HCT116 (cell line): ENCODE measurements around the gene CD99L2. TPM values are rescaled to one million over a fixed set of nuclear protein-coding genes. Genes with fewer than 3 reads are reported as not detected.

Source experiments
- ATAC-seq: fragments of 200-7000 bp; cut with Tn5 transposase; 2 replicates; pipeline ENCODE4 v1.9.1; 2020; ENCODE audit warnings: mild to moderate bottlenecking, moderate library complexity
- BruUV-seq: library from RNA; stranded (reverse); fragments of 400-500 nt; replicated peaks from 2 replicates; lab custom pipeline; 2021; lab: Mats Ljungman, UMichigan
- CTCF ChIA-PET: fragments of 300-600 bp; sonication (Branson Sonifier 250); formaldehyde crosslinking; loops from one replicate; lab custom pipeline; 2021; ENCODE audit warnings: antibody characterized with exemption; lab: Charles Lee
- POLR2A ChIA-PET: fragments of 300-600, 350-600 bp; sonication (Branson Sonifier 250); formaldehyde crosslinking; loops from one replicate; lab custom pipeline; 2021; ENCODE audit warnings: antibody characterized with exemption; lab: Charles Lee
- RAD21 ChIA-PET, 2 experiments: fragments of 300-600 bp; sonication (Branson Sonifier 250); formaldehyde crosslinking; loops; one replicate each; lab custom pipeline; 2023; ENCODE audit warnings: low total read pairs in 2 of 2; ENCODE audit not compliant: uncharacterized antibody in 2 of 2, unreplicated experiment in 2 of 2, low non-redundant PET in 1 of 2; lab: Charles Lee
- DNase-seq: peaks from one replicate; pipeline ENCODE4 v3.0.0-alpha.2; 2010; ENCODE audit warnings: low read depth, low spot score
- H2AFZ ChIP-seq: fragments of 200-600 bp; shearing (Covaris generic), sonication (generic); 2 replicates; pipeline ENCODE4 v1.6.1; 2017; ENCODE audit warnings: low read depth, mixed run types, mixed read lengths, antibody characterized with exemption, low read length; ENCODE audit not compliant: poor library complexity, severe bottlenecking
- H3K27ac ChIP-seq: 2 replicates; pipeline ENCODE4 v1.5.1; 2012; ENCODE audit warnings: low read depth, low read length
- H3K27me3 ChIP-seq: fragments of 200-600 bp; sonication (generic); 2 replicates; pipeline ENCODE4 v1.6.1; 2016; ENCODE audit warnings: mixed run types, low read length, mixed read lengths; ENCODE audit not compliant: insufficient read depth
- H3K36me3 ChIP-seq, 2 experiments: fragments of 200-500 bp in 1 of 2; fragments of 200-600 bp in 1 of 2; sonication (Bioruptor generic) in 1 of 2; sonication (generic) in 1 of 2; 2 replicates each; pipeline versions ENCODE4 v1.5.1 to v1.6.1; 2014 to 2016; ENCODE audit warnings: low read length in 2 of 2, inconsistent platforms in 1 of 2, mixed read lengths in 1 of 2, mixed run types in 1 of 2; ENCODE audit not compliant: insufficient read depth in 2 of 2, control insufficient read depth in 1 of 2
- H3K4me1 ChIP-seq, 2 experiments: fragments of 200-600 bp in 1 of 2; sonication (generic) in 1 of 2; 2 replicates each; pipeline versions ENCODE4 v1.5.1 to v1.6.1; 2012 to 2017; ENCODE audit warnings: low read length in 2 of 2, inconsistent platforms in 1 of 2, mild to moderate bottlenecking in 1 of 2, mixed read lengths in 1 of 2, mixed run types in 1 of 2, moderate library complexity in 1 of 2; ENCODE audit not compliant: insufficient read depth in 2 of 2, control insufficient read depth in 1 of 2
- H3K4me2 ChIP-seq: fragments of 200-600 bp; sonication (generic); 2 replicates; pipeline ENCODE4 v1.6.1; 2017; ENCODE audit warnings: mixed run types, low read length, mixed read lengths
- H3K4me3 ChIP-seq, 2 experiments: fragments of 200-600 bp in 1 of 2; sonication (generic) in 1 of 2; replicated peaks in 1 of 2; 2 replicates each; pipeline ENCODE4 v1.5.1; 2011 to 2016; ENCODE audit warnings: low read length in 2 of 2, control low read depth in 1 of 2, low read depth in 1 of 2, mild to moderate bottlenecking in 1 of 2, mixed read lengths in 1 of 2, mixed run types in 1 of 2
- H3K79me2 ChIP-seq: fragments of 200-600 bp; sonication (generic); 2 replicates; pipeline ENCODE4 v1.6.1; 2017; ENCODE audit warnings: mild to moderate bottlenecking, mixed run types, low read length, moderate library complexity, mixed read lengths; ENCODE audit not compliant: insufficient read depth
- H3K9ac ChIP-seq: fragments of 200-600 bp; sonication (generic); 2 replicates; pipeline ENCODE4 v1.6.1; 2016; ENCODE audit warnings: low read length, mixed read lengths
- H3K9me2 ChIP-seq: fragments of 200-600 bp; sonication (generic), shearing (Covaris generic); 2 replicates; pipeline ENCODE4 v1.6.1; 2017; ENCODE audit warnings: mixed run types, mild to moderate bottlenecking, moderate library complexity; ENCODE audit not compliant: insufficient read depth
- H3K9me3 ChIP-seq, 2 experiments: fragments of 200-500 bp in 1 of 2; fragments of 200-600 bp in 1 of 2; sonication (Bioruptor generic) in 1 of 2; sonication (generic) in 1 of 2; 2 replicates each; pipeline ENCODE4 v1.6.1; 2014 to 2017; ENCODE audit warnings: low read length in 2 of 2, mixed read lengths in 2 of 2, inconsistent platforms in 1 of 2, low read depth in 1 of 2, mild to moderate bottlenecking in 1 of 2, mixed run types in 1 of 2, moderate library complexity in 1 of 2; ENCODE audit not compliant: control insufficient read depth in 1 of 2, insufficient read depth in 1 of 2
- H4K20me1 ChIP-seq: fragments of 200-600 bp; sonication (generic), shearing (Covaris generic); 2 replicates; pipeline ENCODE4 v1.6.1; 2017; ENCODE audit warnings: mixed run types, mild to moderate bottlenecking, moderate library complexity; ENCODE audit not compliant: insufficient read depth
- CBX3 ChIP-seq: IDR thresholded peaks from 2 replicates; pipeline ENCODE4 v1.6.1; 2012; ENCODE audit warnings: low read depth
- CEBPB ChIP-seq: IDR thresholded peaks from 2 replicates; pipeline ENCODE4 v1.6.1; 2012; ENCODE audit warnings: low read depth
- EZH2 ChIP-seq: fragments of 200-600 bp; sonication (generic); IDR thresholded peaks from 2 replicates; pipeline ENCODE4 v1.6.1; 2017; ENCODE audit warnings: antibody characterized with exemption, mixed run types
- JUND ChIP-seq: IDR thresholded peaks from 2 replicates; pipeline ENCODE4 v1.6.1; 2012
- SP1 ChIP-seq: IDR thresholded peaks from 2 replicates; pipeline ENCODE4 v1.6.1; 2012; ENCODE audit warnings: low read depth
- intact Hi-C: fragments of 100-400 bp; cut with micrococcal nuclease; formaldehyde crosslinking; loops from 2 replicates; pipeline ENCODE4 v1.10.0; 2022
- total RNA-seq: library from RNA; stranded (reverse); gene quantifications from one replicate; pipeline ENCODE4 v1.2.1, GENCODE V29; 2021; ENCODE audit not compliant: unreplicated experiment
- TF ChIP-seq, protein P1 (sequence below): IDR thresholded peaks from 2 replicates; pipeline ENCODE4 v1.6.1; 2012; ENCODE audit warnings: low read depth
- TF ChIP-seq, protein P2 (sequence below): IDR thresholded peaks from 2 replicates; pipeline ENCODE4 v1.6.1; 2011; ENCODE audit warnings: mild to moderate bottlenecking, low read length, moderate library complexity; ENCODE audit not compliant: insufficient replicate concordance; ENCODE audit errors: extremely low read depth

CD99L2 gene
- total RNA-seq, 1 experiment from 2014 or later = 6.2 TPM

DNA sequence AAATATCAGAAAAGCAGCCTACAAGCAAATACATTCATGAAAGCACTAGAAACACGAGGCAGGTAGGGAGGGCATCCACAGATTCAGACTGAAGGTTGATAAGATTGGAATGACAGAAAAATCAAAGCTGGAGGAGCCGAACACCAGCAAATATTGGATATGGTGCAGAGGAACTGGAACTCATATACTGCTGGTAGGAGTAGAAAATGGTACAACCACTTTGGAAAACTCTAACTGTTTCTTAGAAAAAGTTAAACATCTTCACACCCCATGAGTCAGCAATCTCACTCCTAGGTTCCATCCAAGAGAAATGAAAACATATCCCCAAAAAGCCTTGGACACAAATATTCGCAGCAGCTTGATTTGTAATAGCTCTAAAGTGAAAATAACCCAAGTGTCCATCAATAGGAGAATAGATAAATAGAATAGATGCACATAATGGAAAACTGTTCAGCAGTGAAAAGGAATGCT, 27.1 kb downstream of the CD99L2 start:
- Histone ChIP-seq H3K27me3 (no peaks in the 10 kb centered on the region), H3K36me3 (no peaks in the 10 kb centered on the region), H4K20me1 (no peaks in the 10 kb centered on the region), H3K9me3 (no peaks in the 10 kb centered on the region), H3K79me2 (no peaks in the 10 kb centered on the region), H2AFZ (no peak overlapping the region), H3K4me1 (peaks cover 5 to 12% of the 10 kb centered on the region in 2 experiments; a peak in 2 of 4 replicates), H3K9me2 (no peaks in the 10 kb centered on the region), H3K27ac (no peak overlapping the region), H3K4me3 (no peak overlapping the region), H3K4me2 (no peak overlapping the region), H3K9ac (no peak overlapping the region)
- ATAC-seq = no peak
- intact Hi-C loops = no loop called here
- RAD21 ChIA-PET = no interaction called here
- no peak for DNase-seq
- no peak for TF ChIP-seq CBX3
- TF ChIP-seq JUND = no peak
- no peak for TF ChIP-seq CEBPB
- TF ChIP-seq EZH2 = no peak
- TF ChIP-seq SP1 = no peak
- TF ChIP-seq, protein P1, sequence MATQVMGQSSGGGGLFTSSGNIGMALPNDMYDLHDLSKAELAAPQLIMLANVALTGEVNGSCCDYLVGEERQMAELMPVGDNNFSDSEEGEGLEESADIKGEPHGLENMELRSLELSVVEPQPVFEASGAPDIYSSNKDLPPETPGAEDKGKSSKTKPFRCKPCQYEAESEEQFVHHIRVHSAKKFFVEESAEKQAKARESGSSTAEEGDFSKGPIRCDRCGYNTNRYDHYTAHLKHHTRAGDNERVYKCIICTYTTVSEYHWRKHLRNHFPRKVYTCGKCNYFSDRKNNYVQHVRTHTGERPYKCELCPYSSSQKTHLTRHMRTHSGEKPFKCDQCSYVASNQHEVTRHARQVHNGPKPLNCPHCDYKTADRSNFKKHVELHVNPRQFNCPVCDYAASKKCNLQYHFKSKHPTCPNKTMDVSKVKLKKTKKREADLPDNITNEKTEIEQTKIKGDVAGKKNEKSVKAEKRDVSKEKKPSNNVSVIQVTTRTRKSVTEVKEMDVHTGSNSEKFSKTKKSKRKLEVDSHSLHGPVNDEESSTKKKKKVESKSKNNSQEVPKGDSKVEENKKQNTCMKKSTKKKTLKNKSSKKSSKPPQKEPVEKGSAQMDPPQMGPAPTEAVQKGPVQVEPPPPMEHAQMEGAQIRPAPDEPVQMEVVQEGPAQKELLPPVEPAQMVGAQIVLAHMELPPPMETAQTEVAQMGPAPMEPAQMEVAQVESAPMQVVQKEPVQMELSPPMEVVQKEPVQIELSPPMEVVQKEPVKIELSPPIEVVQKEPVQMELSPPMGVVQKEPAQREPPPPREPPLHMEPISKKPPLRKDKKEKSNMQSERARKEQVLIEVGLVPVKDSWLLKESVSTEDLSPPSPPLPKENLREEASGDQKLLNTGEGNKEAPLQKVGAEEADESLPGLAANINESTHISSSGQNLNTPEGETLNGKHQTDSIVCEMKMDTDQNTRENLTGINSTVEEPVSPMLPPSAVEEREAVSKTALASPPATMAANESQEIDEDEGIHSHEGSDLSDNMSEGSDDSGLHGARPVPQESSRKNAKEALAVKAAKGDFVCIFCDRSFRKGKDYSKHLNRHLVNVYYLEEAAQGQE = no peak
- TF ChIP-seq, protein P2, sequence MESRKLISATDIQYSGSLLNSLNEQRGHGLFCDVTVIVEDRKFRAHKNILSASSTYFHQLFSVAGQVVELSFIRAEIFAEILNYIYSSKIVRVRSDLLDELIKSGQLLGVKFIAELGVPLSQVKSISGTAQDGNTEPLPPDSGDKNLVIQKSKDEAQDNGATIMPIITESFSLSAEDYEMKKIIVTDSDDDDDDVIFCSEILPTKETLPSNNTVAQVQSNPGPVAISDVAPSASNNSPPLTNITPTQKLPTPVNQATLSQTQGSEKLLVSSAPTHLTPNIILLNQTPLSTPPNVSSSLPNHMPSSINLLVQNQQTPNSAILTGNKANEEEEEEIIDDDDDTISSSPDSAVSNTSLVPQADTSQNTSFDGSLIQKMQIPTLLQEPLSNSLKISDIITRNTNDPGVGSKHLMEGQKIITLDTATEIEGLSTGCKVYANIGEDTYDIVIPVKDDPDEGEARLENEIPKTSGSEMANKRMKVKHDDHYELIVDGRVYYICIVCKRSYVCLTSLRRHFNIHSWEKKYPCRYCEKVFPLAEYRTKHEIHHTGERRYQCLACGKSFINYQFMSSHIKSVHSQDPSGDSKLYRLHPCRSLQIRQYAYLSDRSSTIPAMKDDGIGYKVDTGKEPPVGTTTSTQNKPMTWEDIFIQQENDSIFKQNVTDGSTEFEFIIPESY = no peak
- BruUV-seq = no TSS peak
- CTCF ChIA-PET = no interaction called here
- POLR2A ChIA-PET = no interaction called here
